DMS153 (cell line): ENCODE data around the gene HM13.
"Not testable (repeated sequence)": the region's sequence is repeated elsewhere in the genome, so short reads cannot be mapped to it uniquely, and the experiment has no call there.

ENCODE experiments used
- DNase-seq: peaks from one replicate; lab custom pipeline; 2025; lab: John Stamatoyannopoulos, UW

The HM13 gene

GRCh38 chr20:31500527-31500926 lies 13.7 kb upstream of the HM13 start:
- no peak for DNase-seq

GRCh38 chr20:31502884-31503673 lies 11.2 kb upstream of the HM13 start:
- peak; percentile 4 for DNase-seq

DNA sequence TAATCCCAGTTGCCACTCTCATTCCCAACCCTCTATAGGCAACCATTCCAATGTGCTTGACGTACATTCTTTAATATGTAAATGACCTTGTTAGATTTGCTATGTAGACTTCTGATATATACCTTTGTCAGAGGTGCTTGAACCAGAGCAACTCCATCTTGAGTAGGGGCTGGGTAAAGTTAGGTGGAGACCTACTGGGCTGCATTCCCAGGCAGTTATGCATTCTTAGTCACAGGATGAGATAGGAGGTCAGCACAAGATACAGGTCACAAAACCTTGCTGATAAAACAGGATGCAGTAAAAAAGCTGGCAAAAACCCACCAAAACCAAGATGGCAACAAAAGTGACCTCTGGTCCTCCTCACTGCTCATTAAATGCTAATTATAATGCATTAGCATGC lies 8.3 kb upstream of the HM13 start:
- DNase-seq, result no peak

DNA sequence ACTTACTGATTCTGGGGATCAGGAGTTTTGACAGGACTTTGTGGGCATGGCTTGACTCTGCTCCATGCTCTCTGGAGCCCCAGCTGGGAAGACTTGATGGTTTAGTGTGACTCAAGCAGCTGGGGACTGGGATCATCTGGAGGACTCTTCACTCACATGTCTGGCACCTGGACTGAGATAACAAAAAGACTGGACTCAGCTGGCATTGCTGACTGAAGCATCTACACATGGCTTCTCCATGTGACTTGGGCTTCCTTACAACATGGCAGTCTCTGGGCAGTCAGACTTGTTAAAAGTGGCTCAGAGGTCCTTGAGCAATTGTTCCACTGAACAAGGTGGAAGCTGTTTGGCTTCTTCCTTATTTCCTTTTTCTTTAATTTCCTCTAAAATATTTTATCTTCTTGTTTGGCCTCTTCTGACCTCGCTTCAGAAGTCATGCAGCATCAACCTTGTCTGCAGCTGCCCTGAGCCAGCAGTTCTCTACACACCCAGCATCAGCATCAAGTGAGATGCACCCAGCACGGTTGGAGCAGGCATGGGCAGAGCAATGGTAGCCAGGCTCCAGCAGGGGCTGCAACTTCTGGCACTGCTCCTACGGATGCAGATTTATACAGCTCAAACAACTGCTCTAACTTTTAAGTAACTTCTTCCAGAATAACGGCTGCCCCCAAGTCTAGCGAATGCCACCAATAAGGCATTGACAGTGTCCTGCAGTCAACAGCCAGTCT lies 5.6 kb upstream of the HM13 start:
- DNase-seq, result no peak

- no peak for DNase-seq
Measured at GRCh38 chr20:31515072-31515774, 981 bp downstream of the HM13 start.

GRCh38 chr20:31515775-31516107 lies 1.5 kb downstream of the HM13 start:
- DNase-seq, result no peak

DNA sequence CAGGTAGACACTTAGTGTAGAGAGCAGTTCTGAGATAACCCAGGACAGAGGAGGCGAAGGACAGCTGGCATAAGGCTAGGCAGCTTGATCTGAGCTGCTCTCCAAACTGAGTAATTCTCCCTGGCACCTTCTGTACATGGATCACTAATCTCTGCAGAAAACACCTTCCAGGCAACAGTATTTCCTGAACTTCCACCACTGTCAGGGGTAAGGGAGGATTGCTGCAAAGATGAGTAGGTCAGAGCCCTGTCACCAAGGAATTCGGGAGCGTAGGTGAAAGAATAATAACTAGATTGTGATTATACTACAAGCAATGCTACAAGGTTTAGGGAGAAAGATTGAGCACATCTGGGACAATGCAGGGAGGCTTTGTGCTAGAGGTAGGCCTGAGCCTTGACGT lies 1.9 kb downstream of the HM13 start:
- no peak for DNase-seq

- no peak for DNase-seq
Measured at GRCh38 chr20:31516651-31517050, 2.4 kb downstream of the HM13 start.

- no peak for DNase-seq
Measured at GRCh38 chr20:31517373-31517772, 3.1 kb downstream of the HM13 start.

- DNase-seq, result not testable (repeated sequence)
Measured at GRCh38 chr20:31521267-31521666, 7.0 kb downstream of the HM13 start.

GRCh38 chr20:31522731-31523130 lies 8.5 kb downstream of the HM13 start:
- DNase-seq, result no peak

DNA sequence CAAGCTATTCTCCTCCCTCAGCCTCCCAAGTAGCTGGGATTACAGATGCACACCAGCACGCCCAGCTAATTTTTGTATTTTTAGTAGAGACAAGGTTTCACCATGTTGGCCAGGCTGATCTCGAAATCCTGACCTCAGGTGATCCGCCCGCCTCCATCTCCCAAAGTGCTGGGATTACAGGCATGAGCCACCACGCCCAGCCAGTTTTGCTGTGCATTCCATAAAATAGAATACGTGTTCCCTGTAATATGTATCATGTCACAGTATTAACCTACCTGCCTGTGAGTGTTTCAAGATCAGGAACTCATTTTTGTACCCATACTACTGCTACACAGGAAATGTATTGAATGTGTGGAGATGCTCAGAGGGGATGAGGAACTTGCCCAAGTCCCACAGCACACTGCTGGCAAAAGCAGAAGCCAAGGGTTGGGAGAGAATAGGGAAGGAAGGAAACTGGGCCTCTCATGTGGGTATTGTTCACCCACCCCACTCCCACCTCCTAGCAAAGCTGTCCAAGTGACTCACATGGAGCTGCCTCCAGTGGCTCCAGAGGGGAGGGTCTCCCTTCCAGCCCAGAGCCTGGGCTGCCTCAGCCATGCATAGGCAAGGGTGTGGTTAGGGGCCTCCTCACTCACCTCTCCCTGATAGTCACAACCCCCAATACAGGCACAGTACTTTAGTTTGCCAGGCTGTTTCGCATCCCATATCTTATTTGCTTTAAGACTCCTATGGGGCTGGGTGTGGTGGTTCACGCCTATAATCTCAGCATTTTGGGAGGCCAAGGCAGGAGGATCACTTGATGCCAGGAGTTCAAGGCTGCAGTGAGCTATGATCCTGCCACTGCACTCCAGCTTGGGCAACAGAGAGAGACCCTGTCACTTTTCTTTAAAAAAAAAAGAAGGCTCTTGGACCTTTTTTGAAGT lies 9.4 kb downstream of the HM13 start:
- no peak for DNase-seq

GRCh38 chr20:31527266-31527665 lies 13.0 kb downstream of the HM13 start:
- DNase-seq, result no peak

DNA sequence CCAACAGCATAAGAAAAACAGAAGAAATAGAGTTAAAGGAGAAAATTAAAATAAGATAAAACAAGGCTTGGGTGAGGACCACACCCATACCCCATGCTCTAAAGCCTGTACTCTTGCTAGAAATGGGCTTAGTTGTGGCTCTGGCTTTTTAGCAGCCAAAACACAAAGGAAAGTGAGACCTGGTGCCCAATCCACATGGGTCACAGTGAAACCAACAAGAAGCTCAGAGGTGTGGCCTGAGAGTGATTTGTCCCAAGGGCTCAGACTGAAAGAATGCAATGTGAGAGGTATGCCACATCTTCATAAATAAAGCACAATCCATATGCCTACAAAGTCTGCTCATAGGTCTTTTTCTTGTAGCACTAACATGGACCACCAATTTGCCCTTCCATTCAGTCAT lies 21.1 kb downstream of the HM13 start:
- no peak for DNase-seq

DNA sequence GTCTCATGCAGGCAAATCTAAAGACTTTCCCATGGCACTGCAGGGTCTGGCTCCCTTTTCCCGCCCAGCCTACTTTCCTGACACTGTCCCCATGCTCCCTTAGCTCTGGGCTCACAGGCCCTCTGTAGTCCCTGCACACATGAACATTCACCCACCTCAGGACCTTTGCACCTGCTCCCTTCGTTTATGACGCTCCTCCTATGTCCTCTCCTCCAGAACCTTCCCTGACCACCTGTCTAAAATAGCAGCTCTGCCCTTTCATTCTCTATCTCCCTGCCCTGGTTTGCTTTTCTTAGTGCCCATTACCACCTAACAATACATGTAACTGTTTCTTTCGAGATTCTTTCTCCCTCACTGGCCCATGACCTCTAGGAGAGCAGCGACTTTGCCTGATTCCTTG lies 22.3 kb downstream of the HM13 start:
- no peak for DNase-seq

- no peak for DNase-seq
Measured at GRCh38 chr20:31537116-31537871, 23.1 kb downstream of the HM13 start.

DNA sequence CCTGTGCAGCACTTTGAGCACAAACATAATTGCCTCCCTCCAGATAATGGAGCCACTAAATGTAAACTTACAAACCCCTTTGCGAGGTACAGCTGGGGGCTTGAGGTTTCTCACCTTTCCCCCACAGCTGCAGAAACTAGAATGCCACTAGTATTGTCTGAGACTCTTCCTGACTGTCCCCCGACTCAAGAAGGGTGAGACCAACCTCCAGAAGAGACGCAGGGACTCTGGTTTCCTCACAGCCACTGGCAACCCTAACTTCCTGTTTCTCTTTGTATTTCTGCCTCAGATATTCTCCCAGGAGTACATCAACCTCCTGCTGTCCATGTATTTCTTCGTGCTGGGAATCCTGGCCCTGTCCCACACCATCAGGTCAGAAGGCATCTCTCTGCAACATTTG lies 23.6 kb downstream of the HM13 start:
- DNase-seq, result no peak

DNA sequence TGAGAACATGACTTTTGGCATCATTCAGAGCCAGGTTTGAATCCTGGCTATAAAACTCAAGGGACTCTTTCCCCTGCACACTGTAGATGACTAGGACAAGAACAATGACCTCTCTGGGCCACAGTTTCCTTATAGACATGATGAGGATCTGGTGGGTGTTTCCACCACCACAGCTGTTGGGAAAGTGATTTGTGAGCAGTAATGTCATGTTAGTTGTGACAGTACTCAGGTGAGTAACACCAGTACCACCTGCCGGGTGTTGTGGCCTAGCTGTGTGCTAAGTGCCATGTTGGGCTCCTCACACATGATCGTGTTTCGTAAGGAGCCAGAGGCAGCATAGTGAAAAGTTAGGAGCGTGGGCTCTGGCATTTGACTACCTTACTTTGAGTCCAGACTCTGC lies 24.1 kb downstream of the HM13 start:
- no peak for DNase-seq

DNA sequence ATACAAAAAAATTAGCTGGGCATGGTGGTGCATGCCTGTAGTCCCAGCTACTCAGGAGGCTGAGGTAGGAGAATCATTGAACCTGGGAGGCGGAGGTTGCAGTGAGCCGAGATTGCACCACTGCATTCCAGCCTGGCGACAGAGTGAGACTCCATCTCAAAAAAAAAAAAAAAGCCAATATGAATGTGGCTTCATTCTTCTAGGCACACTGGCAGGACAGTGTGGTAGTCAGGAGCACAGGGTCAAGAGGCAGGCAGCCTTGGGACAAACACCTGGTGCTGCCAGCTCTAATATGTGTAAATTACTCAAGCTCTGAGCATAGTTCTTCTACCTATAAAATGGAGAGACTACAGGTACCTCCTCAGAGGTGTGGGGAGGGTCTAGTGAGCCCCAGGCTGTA lies 25.4 kb downstream of the HM13 start:
- not testable (repeated sequence) for DNase-seq

- DNase-seq, result no peak
Measured at GRCh38 chr20:31540406-31540805, 26.2 kb downstream of the HM13 start.

DNA sequence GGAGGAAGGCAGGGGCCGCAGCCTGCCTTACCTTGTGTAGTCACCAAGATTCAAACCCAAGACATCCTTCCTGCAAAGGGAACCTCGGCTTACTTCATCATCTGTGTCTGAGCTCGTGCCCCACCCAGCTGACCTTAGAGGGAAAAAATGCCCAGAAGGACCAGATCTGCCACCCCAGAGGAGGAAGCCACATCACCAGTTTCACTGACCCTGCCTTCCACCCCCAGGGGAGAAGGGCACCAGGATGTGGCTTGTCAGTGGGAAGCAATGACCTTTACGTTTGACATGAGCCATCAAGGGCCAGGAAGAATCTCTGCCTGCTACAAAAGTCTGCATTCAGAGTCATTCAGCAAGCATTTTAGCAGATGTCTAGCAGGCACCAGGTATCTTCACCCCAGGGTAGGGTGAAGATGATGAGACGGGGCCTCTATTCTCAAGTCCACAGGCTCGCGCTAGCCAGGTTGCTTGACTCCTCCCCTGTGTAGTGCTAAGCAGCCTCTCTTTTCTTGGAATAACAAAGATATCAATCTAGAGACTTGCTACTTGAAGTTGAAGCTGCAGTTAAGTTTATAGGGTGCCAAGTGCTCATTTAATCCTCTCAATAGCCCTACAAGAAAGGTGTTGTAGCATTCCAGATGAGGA lies 28.1 kb downstream of the HM13 start:
- DNase-seq, result no peak
